ENCODE results near the gene C19orf73. TPM values are rescaled to one million over a fixed set of nuclear protein-coding genes. Genes with fewer than 3 reads are reported as not detected.

The C19orf73 gene
- total RNA-seq, 1 experiment from 2014 or later: 1.5 TPM

GRCh38 chr19:49120868-49121267 is 1.9 kb upstream of the C19orf73 start:
- Histone ChIP-seq H3F3A (ENCODE audit: insufficient read depth, low read depth) (peaks cover 23% of the 10 kb centered on the region), H3K27me3 (ENCODE audit: insufficient read depth, low read depth) (peaks cover 13% of the 10 kb centered on the region), H3K4me3 (no peak overlapping the region), H3K9me3 (ENCODE audit: insufficient read depth, low read depth) (no peaks in the 10 kb centered on the region), H3K4me2 (no peak overlapping the region), H3K36me3 (ENCODE audit: low read depth) (no peaks in the 10 kb centered on the region), H2AFZ (no peak overlapping the region), H3K9me2 (ENCODE audit: insufficient read depth) (no peaks in the 10 kb centered on the region), H3K79me2 (ENCODE audit: low read depth) (no peaks in the 10 kb centered on the region), H3K4me1 (replicated peaks; ENCODE audit: insufficient read depth) (peaks cover 15% of the 10 kb centered on the region; the same call in 1 of the 2 replicates), H3K27ac (no peak overlapping the region), H4K20me1 (ENCODE audit: insufficient read depth) (peaks cover 3% of the 10 kb centered on the region; the same call in 1 of the 2 replicates)
- intact Hi-C loops (cut with micrococcal nuclease; ENCODE audit: unreplicated experiment): no loop called here
- TF ChIP-seq EZH2 (IDR thresholded peaks at IDR 0.05; ENCODE audit: low read depth): no peak
- no peak for TF ChIP-seq CTCF (conservative IDR thresholded peaks at IDR 0.05)
- CTCF ChIA-PET: no interaction called here
- no peak for DNase-seq
- POLR2A ChIA-PET (ENCODE audit: unreplicated experiment): interaction anchor here (0.7 kb wide), 1 partner anchor 425 kb away, joined by 7 read pairs; the partner anchor contains the start of gene FUT2
- BruUV-seq (replicated peaks): no TSS peak

GRCh38 chr19:49120325-49120683 is 1.4 kb upstream of the C19orf73 start:
- ChIA-PET CTCF (interaction anchor here (0.6 to 0.7 kb wide), 2 partner anchors 7 to 179 kb away, joined by 5 read pairs; no protein-coding TSS in a partner anchor), POLR2A (ENCODE audit: unreplicated experiment) (no interaction called here)
- Histone ChIP-seq H3K36me3 (ENCODE audit: low read depth) (no peaks in the 10 kb centered on the region), H3K4me3 (peak overlapping the region; percentile 74; the same call in 1 of the 2 replicates), H3K9me2 (ENCODE audit: insufficient read depth) (no peaks in the 10 kb centered on the region), H3K27ac (no peak overlapping the region), H3F3A (ENCODE audit: insufficient read depth, low read depth) (peaks cover 23% of the 10 kb centered on the region), H3K4me2 (peak overlapping the region; percentile 94), H4K20me1 (ENCODE audit: insufficient read depth) (peaks cover 3% of the 10 kb centered on the region; the same call in 1 of the 2 replicates), H2AFZ (no peak overlapping the region), H3K4me1 (replicated peaks; ENCODE audit: insufficient read depth) (peaks cover 12% of the 10 kb centered on the region; the same call in 1 of the 2 replicates), H3K79me2 (ENCODE audit: low read depth) (no peaks in the 10 kb centered on the region), H3K27me3 (ENCODE audit: insufficient read depth, low read depth) (peaks cover 13% of the 10 kb centered on the region), H3K9me3 (ENCODE audit: insufficient read depth, low read depth) (no peaks in the 10 kb centered on the region)
- no peak for TF ChIP-seq EZH2 (IDR thresholded peaks at IDR 0.05; ENCODE audit: low read depth)
- no peak for TF ChIP-seq CTCF (conservative IDR thresholded peaks at IDR 0.05)
- no TSS peak for BruUV-seq (replicated peaks)
- intact Hi-C loops (cut with micrococcal nuclease; ENCODE audit: unreplicated experiment): no loop called here
- DNase-seq: no peak

- ChIA-PET CTCF (interaction anchor here (0.6 to 0.7 kb wide), 2 partner anchors 8 to 179 kb away, joined by 5 read pairs; no protein-coding TSS in a partner anchor), POLR2A (ENCODE audit: unreplicated experiment) (interaction anchor here (0.6 kb wide), 1 partner anchor 36 kb away, joined by 15 read pairs; no protein-coding TSS in a partner anchor)
- no peaks in the 10 kb centered on the region for H3K36me3 ChIP-seq (ENCODE audit: low read depth)
- peak within 1 kb of the TSS; percentile 94 for H3K4me2 ChIP-seq
- H3K79me2 ChIP-seq (ENCODE audit: low read depth): no peaks in the 10 kb centered on the region
- intact Hi-C loops (cut with micrococcal nuclease; ENCODE audit: unreplicated experiment): loop anchor here (2.0 kb wide), 2 partner anchors 29 to 45 kb away; no protein-coding TSS in a partner anchor
- TF ChIP-seq EZH2 (IDR thresholded peaks at IDR 0.05; ENCODE audit: low read depth) (0 out of 2 replicates have a peak, but pooled peaks have one; percentile 10), CTCF (conservative IDR thresholded peaks at IDR 0.05) (no peak)
- H3K27ac ChIP-seq: peak within 1 kb of the TSS; percentile 63
- peaks cover 6% of the 10 kb centered on the region for H3K4me1 ChIP-seq (replicated peaks; ENCODE audit: insufficient read depth)
- peak in 1 of 2 experiments; percentile 64 for DNase-seq
- no TSS peak for BruUV-seq (replicated peaks)
- peak within 1 kb of the TSS; percentile 74 for H3K4me3 ChIP-seq
- H3K9me2 ChIP-seq (ENCODE audit: insufficient read depth): no peaks in the 10 kb centered on the region
- no peaks in the 10 kb centered on the region for H3K9me3 ChIP-seq (ENCODE audit: insufficient read depth, low read depth)
- H2AFZ ChIP-seq: peak within 1 kb of the TSS; percentile 98
- H3K27me3 ChIP-seq (ENCODE audit: insufficient read depth, low read depth): peaks cover 13% of the 10 kb centered on the region
- peaks cover 19% of the 10 kb centered on the region for H3F3A ChIP-seq (ENCODE audit: insufficient read depth, low read depth)
- peaks cover 3% of the 10 kb centered on the region; the same call in 1 of the 2 replicates for H4K20me1 ChIP-seq (ENCODE audit: insufficient read depth)
Measured at GRCh38 chr19:49119411-49120324, 725 bp upstream of the C19orf73 start, which contains the start of gene PPFIA3. Gene PPFIA3, plus strand, starts transcription at chr19:49119544. Its CDS starts 8,330 bp downstream, at chr19:49127874.
